HEK293 (cell line): ENCODE results near the gene TMTC1.

Experiments
- CTCF ChIA-PET: fragments of 350-600 bp; formaldehyde crosslinking; extraction: SDS; loops from one replicate; lab custom pipeline; 2021; ENCODE audit warnings: antibody characterized with exemption; lab: Yijun Ruan, JAX
- POLR2A ChIA-PET: fragments of 300-600 bp; formaldehyde crosslinking; extraction: SDS; loops from one replicate; lab custom pipeline; 2020; ENCODE audit warnings: antibody characterized with exemption, inconsistent platforms; lab: Yijun Ruan, JAX
- H3K27ac ChIP-seq: fragments of 200-500 bp; sonication (Bioruptor generic); 2 replicates; pipeline ENCODE4 v1.5.1; 2014; ENCODE audit warnings: low read depth, low read length, control low read depth, inconsistent platforms; ENCODE audit errors: extremely low read depth
- H3K36me3 ChIP-seq, 2 experiments: fragments of 200-500 bp in 1 of 2; sonication (Bioruptor generic) in 1 of 2; 1 replicate in 1 of 2; 2 replicates in 1 of 2; pipeline ENCODE4 v1.5.1; 2014 to 2017; ENCODE audit warnings: inconsistent platforms in 2 of 2, low read length in 2 of 2; ENCODE audit not compliant: control insufficient read depth in 2 of 2, insufficient read depth in 1 of 2
- H3K4me1 ChIP-seq: fragments of 200-500 bp; sonication (Bioruptor generic); 2 replicates; pipeline ENCODE4 v1.5.1; 2014; ENCODE audit warnings: mild to moderate bottlenecking, low read length, inconsistent platforms; ENCODE audit not compliant: control insufficient read depth, insufficient read depth
- H3K4me3 ChIP-seq: 2 replicates; pipeline ENCODE4 v1.5.1; 2011; ENCODE audit warnings: low read depth, mild to moderate bottlenecking, control low read depth, low read length, moderate library complexity
- H3K9me3 ChIP-seq: fragments of 200-500 bp; sonication (Bioruptor generic); 2 replicates; pipeline ENCODE4 v1.5.1; 2014; ENCODE audit warnings: low read depth, low read length, inconsistent platforms; ENCODE audit not compliant: control insufficient read depth, insufficient read depth
- MEIS1 ChIP-seq: sonication (generic); formaldehyde crosslinking; IDR thresholded peaks from 2 replicates; pipeline ENCODE4 v1.8.1; 2022; ENCODE audit warnings: missing genetic modification reagents, mild to moderate bottlenecking, borderline replicate concordance
- OSR2 ChIP-seq: fragments of 450-650 bp; formaldehyde crosslinking; IDR thresholded peaks from 2 replicates; pipeline ENCODE4 v1.5.1; 2016; ENCODE audit warnings: missing biosample characterization, missing genetic modification characterization
- PRDM1 ChIP-seq: fragments of 450-650 bp; formaldehyde crosslinking; IDR thresholded peaks from 2 replicates; pipeline ENCODE4; 2016; ENCODE audit warnings: missing biosample characterization, missing genetic modification characterization
- SCRT1 ChIP-seq: fragments of 450-650 bp; formaldehyde crosslinking; IDR thresholded peaks from 2 replicates; pipeline ENCODE4 v1.5.1; 2016; ENCODE audit warnings: missing biosample characterization, missing genetic modification characterization, borderline replicate concordance
- SETDB1 ChIP-seq: IDR thresholded peaks from one replicate; pipeline ENCODE4 v1.6.1; 2017; ENCODE audit warnings: mild to moderate bottlenecking, low read length, moderate library complexity, mixed read lengths; ENCODE audit not compliant: insufficient read length
- ZFP69B ChIP-seq: fragments of 450-650 bp; formaldehyde crosslinking; IDR thresholded peaks from 2 replicates; pipeline ENCODE4 v1.5.1; 2016; ENCODE audit warnings: missing biosample characterization, missing genetic modification characterization
- ZNF140 ChIP-seq: fragments of 450-650 bp; formaldehyde crosslinking; IDR thresholded peaks from 2 replicates; pipeline ENCODE4 v1.5.1; 2016; ENCODE audit warnings: missing biosample characterization, missing genetic modification characterization
- ZNF335 ChIP-seq: fragments of 450-650 bp; formaldehyde crosslinking; conservative IDR thresholded peaks from 2 replicates; pipeline ENCODE4 v1.5.1; 2016; ENCODE audit warnings: missing biosample characterization, missing genetic modification characterization
- ZNF416 ChIP-seq: fragments of 450-650 bp; formaldehyde crosslinking; IDR thresholded peaks from 2 replicates; pipeline ENCODE4 v1.5.1; 2016; ENCODE audit warnings: missing biosample characterization, missing genetic modification characterization
- ZNF423 ChIP-seq: fragments of 450-650 bp; formaldehyde crosslinking; IDR thresholded peaks from 2 replicates; pipeline ENCODE4 v1.5.1; 2016; ENCODE audit warnings: missing biosample characterization, missing genetic modification characterization
- ZNF48 ChIP-seq: fragments of 450-650 bp; formaldehyde crosslinking; IDR thresholded peaks from 2 replicates; pipeline ENCODE4 v1.5.1; 2016; ENCODE audit warnings: missing biosample characterization, missing genetic modification characterization
- ZNF548 ChIP-seq: fragments of 450-650 bp; formaldehyde crosslinking; IDR thresholded peaks from 2 replicates; pipeline ENCODE4 v1.5.1; 2016; ENCODE audit warnings: missing biosample characterization, missing genetic modification characterization
- ZNF555 ChIP-seq: fragments of 450-650 bp; formaldehyde crosslinking; conservative IDR thresholded peaks from 2 replicates; pipeline ENCODE4 v1.5.1; 2017; ENCODE audit warnings: missing biosample characterization, mild to moderate bottlenecking, missing genetic modification characterization, inconsistent platforms
- ZNF561 ChIP-seq: fragments of 450-650 bp; IDR thresholded peaks from 2 replicates; pipeline ENCODE4 v1.5.1; 2018; ENCODE audit warnings: missing biosample characterization, missing genetic modification characterization, borderline replicate concordance
- ZNF677 ChIP-seq: fragments of 450-650 bp; IDR thresholded peaks from 2 replicates; pipeline ENCODE4 v1.5.0; 2018; ENCODE audit warnings: missing biosample characterization, mild to moderate bottlenecking, missing genetic modification characterization, moderate library complexity
- ZNF76 ChIP-seq: fragments of 450-650 bp; formaldehyde crosslinking; IDR thresholded peaks from 2 replicates; pipeline ENCODE4; 2016; ENCODE audit warnings: low read depth, missing biosample characterization, missing genetic modification characterization, borderline replicate concordance
- ZNF843 ChIP-seq: fragments of 450-650 bp; formaldehyde crosslinking; IDR thresholded peaks from 2 replicates; pipeline ENCODE4 v1.5.1; 2016; ENCODE audit warnings: missing biosample characterization, missing genetic modification characterization
- TF ChIP-seq, protein P1 (sequence below): fragments of 450-650 bp; IDR thresholded peaks from 2 replicates; pipeline ENCODE4 v1.5.1; 2018; ENCODE audit warnings: missing biosample characterization, mild to moderate bottlenecking, missing genetic modification characterization
- TF ChIP-seq, protein P2 (sequence below): fragments of 450-650 bp; formaldehyde crosslinking; conservative IDR thresholded peaks from 2 replicates; pipeline ENCODE4 v1.5.1; 2016; ENCODE audit warnings: low read depth, missing biosample characterization, missing genetic modification characterization
- TF ChIP-seq, protein P3 (sequence below): fragments of 450-650 bp; formaldehyde crosslinking; IDR thresholded peaks from 2 replicates; pipeline ENCODE4 v1.5.1; 2017; ENCODE audit warnings: missing biosample characterization, mild to moderate bottlenecking, missing genetic modification characterization, moderate library complexity

The TMTC1 gene

DNA sequence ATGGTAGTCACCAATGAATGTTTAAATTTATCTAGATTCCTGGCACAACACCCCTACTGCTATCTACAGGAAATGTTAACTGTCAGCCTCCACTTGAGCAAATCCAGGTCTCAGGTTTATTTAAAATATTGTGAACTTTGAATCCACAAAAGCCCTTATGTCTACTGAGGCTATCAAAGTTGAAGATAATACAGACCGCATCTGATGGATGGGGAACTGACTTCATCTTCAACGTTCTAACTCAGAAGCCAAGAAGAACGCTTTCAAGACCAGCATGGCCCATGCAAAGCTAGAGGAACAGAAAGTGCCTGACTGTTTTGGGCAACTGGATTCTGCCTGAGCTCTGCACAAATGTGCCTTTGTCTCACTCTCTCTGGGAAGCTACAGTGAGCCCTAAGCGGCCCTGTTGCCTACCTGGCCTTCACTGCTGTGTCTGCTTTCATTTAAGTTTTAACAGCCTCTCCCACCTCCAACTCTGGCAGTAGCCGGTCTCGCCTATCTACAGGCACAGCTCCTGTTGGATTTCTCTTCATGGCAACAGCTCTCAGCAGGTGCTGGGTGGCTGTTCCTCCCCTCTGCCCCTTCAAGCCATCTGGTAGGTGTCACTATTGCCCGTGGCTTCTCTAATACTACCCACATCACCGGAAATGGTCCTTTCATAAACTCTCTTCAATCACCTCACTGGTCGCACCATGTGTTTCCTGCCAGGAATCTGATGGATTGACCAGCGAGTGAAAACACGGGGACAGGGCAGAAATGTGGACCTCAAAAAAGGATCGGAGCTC, 174.1 kb downstream of the TMTC1 start:
- ChIA-PET POLR2A (no interaction called here), CTCF (no interaction called here)
- Histone ChIP-seq H3K36me3 (no peaks in the 10 kb centered on the region), H3K27ac (no peak overlapping the region), H3K4me3 (no peak overlapping the region), H3K9me3 (no peaks in the 10 kb centered on the region), H3K4me1 (no peaks in the 10 kb centered on the region)
- no peak for TF ChIP-seq ZNF677 (tag by site-specific recombination)
- TF ChIP-seq ZNF76 (tag by site-specific recombination), result no peak

DNA sequence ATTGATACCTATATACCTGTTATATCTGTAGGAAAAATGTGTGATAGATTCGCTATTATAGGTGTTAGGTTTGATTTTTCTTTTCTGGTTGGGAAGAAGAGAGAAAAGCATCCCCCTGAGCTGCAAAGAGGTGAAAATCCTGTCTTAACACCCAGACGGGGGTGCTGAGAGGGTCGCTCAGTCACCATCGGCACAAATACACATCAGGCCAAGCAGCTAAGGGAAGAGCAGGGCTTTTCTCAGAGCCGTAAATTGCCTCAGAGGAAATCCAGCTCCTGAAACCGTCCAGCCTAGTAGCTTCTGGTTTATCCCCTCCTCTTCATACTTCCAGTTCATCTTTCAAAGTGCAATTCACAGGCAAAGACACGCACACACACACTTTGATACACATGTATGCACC, 175.2 kb downstream of the TMTC1 start:
- CTCF ChIA-PET, result no interaction called here
- Histone ChIP-seq H3K9me3 (no peaks in the 10 kb centered on the region), H3K27ac (no peak overlapping the region), H3K4me1 (no peaks in the 10 kb centered on the region), H3K36me3 (no peaks in the 10 kb centered on the region), H3K4me3 (no peak overlapping the region)
- POLR2A ChIA-PET, result no interaction called here
- TF ChIP-seq SCRT1 (tag by site-specific recombination), result no peak
- TF ChIP-seq ZNF416, result no peak
- TF ChIP-seq ZFP69B (tag by site-specific recombination), result no peak
- no peak for TF ChIP-seq ZNF48 (tag by site-specific recombination)
- TF ChIP-seq ZNF140 (tag by site-specific recombination), result no peak
- TF ChIP-seq MEIS1, result no peak
- TF ChIP-seq ZNF561 (tag by site-specific recombination), result no peak
- no peak for TF ChIP-seq ZNF555 (tag by site-specific recombination)
- no peak for TF ChIP-seq PRDM1 (tag by site-specific recombination)
- no peak for TF ChIP-seq ZNF843 (tag by site-specific recombination)
- no peak for TF ChIP-seq SETDB1
- no peak for TF ChIP-seq ZNF423 (tag by site-specific recombination)
- no peak for TF ChIP-seq OSR2
- TF ChIP-seq, protein P1, sequence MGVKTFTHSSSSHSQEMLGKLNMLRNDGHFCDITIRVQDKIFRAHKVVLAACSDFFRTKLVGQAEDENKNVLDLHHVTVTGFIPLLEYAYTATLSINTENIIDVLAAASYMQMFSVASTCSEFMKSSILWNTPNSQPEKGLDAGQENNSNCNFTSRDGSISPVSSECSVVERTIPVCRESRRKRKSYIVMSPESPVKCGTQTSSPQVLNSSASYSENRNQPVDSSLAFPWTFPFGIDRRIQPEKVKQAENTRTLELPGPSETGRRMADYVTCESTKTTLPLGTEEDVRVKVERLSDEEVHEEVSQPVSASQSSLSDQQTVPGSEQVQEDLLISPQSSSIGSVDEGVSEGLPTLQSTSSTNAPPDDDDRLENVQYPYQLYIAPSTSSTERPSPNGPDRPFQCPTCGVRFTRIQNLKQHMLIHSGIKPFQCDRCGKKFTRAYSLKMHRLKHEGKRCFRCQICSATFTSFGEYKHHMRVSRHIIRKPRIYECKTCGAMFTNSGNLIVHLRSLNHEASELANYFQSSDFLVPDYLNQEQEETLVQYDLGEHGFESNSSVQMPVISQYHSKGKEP (tag by site-specific recombination), result no peak
- no peak for TF ChIP-seq ZNF548
- TF ChIP-seq, protein P2, sequence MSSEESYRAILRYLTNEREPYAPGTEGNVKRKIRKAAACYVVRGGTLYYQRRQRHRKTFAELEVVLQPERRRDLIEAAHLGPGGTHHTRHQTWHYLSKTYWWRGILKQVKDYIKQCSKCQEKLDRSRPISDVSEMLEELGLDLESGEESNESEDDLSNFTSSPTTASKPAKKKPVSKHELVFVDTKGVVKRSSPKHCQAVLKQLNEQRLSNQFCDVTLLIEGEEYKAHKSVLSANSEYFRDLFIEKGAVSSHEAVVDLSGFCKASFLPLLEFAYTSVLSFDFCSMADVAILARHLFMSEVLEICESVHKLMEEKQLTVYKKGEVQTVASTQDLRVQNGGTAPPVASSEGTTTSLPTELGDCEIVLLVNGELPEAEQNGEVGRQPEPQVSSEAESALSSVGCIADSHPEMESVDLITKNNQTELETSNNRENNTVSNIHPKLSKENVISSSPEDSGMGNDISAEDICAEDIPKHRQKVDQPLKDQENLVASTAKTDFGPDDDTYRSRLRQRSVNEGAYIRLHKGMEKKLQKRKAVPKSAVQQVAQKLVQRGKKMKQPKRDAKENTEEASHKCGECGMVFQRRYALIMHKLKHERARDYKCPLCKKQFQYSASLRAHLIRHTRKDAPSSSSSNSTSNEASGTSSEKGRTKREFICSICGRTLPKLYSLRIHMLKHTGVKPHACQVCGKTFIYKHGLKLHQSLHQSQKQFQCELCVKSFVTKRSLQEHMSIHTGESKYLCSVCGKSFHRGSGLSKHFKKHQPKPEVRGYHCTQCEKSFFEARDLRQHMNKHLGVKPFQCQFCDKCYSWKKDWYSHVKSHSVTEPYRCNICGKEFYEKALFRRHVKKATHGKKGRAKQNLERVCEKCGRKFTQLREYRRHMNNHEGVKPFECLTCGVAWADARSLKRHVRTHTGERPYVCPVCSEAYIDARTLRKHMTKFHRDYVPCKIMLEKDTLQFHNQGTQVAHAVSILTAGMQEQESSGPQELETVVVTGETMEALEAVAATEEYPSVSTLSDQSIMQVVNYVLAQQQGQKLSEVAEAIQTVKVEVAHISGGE (tag by site-specific recombination), result no peak
- TF ChIP-seq ZNF76 (tag by site-specific recombination), result no peak
- no peak for TF ChIP-seq ZNF335 (tag by site-specific recombination)
- TF ChIP-seq, protein P3, sequence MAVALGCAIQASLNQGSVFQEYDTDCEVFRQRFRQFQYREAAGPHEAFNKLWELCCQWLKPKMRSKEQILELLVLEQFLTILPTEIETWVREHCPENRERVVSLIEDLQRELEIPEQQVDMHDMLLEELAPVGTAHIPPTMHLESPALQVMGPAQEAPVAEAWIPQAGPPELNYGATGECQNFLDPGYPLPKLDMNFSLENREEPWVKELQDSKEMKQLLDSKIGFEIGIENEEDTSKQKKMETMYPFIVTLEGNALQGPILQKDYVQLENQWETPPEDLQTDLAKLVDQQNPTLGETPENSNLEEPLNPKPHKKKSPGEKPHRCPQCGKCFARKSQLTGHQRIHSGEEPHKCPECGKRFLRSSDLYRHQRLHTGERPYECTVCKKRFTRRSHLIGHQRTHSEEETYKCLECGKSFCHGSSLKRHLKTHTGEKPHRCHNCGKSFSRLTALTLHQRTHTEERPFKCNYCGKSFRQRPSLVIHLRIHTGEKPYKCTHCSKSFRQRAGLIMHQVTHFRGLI, result no peak
